NCI-H2227 (cell line): Measurements from ENCODE around the gene TSHZ1.
A peak's percentile ranks its signal among the peaks of the same experiment; 100 is the strongest.

Source experiments
- DNase-seq: peaks from one replicate; lab custom pipeline; 2025; ENCODE audit not compliant: unreplicated experiment; lab: John Stamatoyannopoulos, UW

The TSHZ1 gene

GRCh38 chr18:75207310-75208154 lies 3.1 kb upstream of the TSHZ1 start:
- DNase-seq, result no peak

DNA sequence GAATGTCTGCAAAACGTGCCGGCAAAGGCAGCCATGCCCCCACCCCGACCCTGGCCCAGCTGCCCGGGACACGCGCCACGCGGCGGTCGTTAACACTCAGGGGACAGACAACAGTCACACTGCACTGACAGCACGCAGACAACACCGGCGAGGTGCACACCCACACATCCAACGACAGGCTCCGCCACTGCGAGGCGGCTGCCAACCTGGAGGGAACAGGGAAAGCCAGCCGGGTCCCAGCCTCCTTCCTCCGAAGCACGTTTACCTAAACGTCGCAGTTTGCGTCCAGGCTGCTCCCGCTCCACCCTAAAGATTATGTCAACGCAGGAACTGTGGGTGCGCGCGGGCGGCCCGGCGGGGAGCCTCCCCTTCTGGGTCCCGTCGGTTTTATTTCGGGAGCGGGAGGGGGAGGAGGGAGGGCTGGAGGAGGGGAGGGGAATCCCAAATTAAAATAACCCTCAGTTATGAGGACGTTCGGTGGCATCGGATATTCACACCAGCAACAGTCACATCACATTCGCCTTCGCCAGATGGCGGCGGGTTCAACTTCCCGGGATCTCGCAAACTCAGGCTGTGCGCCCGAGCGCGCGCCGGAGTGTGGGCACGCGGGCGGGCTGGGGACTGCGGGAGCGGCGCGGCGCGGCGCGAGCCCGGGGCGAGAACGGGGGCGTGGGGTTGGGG lies 2.3 kb upstream of the TSHZ1 start:
- DNase-seq, result peak; percentile 60

DNA sequence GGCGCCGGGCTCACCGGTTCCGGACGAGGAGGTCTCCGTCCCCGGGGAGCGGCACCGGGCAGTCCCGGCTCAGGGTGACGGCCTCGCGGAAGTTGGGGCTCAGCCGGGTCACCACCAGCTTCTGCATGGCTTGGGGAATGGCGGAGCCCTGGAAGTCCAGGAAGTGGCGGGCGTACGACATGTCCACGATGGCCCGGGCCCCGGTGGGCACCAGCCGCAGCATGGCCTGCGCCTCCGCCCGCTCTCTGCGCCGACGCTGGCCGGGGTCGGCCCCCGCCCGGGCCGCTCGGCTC lies 1.8 kb upstream of the TSHZ1 start:
- DNase-seq, result no peak

GRCh38 chr18:75209129-75209950 lies 1.3 kb upstream of the TSHZ1 start, which contains the start of gene PTGR3:
TSS of gene PTGR3 (minus strand) at chr18:75209139. CDS start at chr18:75209058, 81 bp downstream.
- DNase-seq, result peak; percentile 85

GRCh38 chr18:75209951-75210258 lies 692 bp upstream of the TSHZ1 start:
- no peak for DNase-seq

DNA sequence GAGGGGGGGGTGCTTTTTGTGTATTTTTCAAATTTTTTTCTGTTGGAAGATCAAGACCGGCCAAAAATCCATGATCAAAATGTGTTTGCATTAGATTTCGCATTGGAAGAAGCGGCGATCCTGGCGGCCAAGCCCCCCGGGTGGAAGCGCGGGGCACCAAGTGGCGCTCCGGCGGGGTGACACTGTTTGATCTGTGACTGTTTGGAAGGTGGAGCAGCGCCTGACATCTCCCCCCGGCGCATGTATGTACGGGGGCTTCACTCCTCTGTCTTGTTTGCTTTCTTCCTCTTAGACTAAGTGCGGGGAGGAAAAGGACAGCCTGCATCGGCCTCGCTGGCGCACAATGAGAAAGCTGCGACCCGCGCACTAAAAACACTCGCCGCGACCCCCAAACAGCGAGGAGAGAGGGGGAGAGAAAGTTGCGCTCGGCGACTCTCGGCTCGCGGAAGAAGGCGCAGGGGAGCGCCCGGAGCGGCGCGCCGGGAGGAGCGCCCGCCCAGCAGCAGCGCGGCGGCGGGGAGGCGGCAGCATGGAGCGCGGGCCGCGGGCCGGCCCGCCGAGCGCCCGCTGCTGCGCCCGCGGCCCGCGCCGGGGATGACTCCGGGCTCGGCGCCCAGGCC lies 515 bp downstream of the TSHZ1 start:
- DNase-seq, result peak; percentile 28

GRCh38 chr18:75211626-75211952 lies 992 bp downstream of the TSHZ1 start:
- no peak for DNase-seq

DNA sequence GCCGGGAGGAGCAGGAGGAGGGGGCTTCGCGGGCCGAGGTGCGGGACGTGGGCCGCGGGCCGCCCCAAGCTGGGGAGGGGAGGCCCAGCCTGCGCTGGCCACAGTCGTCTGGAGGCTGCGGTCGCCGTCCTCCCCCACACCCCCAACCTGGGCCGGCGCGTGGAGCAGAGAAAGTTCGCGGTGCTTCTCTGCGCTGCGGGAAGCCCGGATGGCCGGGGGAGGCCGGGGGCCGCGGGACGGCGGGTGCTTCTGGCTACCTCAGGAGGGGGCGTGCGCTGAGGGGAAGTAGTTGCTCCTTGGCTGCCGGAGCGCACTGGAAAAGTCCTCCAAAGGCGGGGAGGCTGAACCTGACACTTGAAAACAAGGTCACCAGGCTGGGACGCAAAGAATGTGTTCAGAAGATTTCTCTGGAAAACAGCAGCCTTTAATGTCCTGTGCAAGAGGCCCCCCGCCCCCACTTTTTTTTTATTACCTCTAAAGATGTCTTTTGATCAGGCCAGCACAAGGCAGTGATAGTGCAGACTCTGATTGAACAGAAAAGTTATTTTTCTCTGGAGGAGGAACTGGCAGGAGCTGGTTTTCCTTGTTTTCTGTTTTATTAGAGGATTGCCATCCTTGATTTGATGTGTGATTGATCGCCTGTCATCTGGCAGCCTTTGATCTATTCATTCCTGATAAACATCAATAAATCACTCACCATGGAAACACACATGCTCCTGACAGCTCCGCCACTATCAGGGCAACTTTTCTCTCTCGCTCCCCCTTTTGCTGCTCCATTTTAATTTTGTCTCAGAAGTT lies 1.6 kb downstream of the TSHZ1 start:
- peak; percentile 27 for DNase-seq

DNA sequence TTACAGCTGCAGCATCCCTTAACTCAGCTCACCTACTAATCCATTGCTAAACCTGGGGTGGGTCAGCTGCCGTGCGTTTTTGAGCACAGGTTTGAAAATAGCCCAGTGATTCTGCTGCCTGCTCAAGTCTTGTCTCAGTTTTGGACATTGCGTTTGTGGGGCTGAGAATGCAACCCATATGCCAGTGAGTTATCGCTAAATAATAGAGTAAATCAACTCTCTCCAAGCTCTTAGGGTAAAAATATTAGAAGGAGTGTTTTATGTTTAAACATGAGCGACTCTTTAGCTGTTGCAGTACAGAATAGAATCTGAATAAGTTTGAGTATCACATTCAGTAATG lies 2.1 kb downstream of the TSHZ1 start:
- no peak for DNase-seq

DNA sequence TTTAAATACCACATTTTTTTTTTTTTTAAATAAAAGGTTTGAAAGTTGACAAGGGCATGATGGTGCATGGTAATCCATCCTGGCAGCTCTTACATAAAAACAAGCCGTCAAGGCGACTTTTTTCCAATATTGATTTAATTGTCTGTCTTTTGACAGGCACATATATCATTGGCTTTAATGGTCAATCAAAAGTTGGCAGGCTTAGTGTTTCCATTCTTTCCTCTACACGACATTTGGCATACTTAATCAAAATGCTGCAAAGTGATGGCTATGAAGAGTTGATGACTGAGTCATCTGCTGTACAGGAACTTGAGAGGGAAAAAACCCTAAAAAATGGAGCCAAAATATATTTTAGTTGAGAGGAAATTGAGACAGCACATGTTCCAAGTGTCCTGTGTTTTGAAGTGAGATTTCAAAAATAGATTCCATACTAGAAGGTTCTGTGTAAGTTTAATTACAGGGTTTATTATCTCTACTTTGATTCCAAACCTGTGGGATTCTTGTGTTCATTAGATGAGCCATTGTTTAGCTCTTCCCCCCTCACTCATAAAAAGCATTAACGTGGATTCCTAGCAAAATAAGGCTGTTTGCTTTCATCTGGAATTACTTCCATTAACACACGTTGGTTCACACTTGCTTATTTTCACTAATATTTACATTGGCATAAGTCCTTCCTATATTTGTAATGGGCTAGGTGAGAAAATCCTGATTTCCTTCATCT lies 3.2 kb downstream of the TSHZ1 start:
- no peak for DNase-seq

DNA sequence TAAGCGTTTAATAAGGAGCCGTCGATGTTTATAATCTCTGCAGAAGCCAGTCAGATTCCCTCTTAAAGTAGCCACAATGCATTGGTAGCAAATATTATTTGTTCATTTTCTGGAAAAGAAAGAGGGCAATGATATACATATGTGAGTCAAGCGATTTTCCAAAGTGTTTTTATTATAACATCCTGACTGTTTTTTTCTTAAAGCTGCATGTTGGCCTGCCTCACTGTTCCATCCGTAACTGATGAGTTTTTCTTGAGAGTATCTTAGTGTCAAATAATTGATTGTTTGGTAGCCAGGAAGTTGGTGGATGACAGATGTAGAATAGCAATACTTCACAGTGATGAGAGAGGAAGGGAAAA lies 3.7 kb downstream of the TSHZ1 start:
- no peak for DNase-seq

DNA sequence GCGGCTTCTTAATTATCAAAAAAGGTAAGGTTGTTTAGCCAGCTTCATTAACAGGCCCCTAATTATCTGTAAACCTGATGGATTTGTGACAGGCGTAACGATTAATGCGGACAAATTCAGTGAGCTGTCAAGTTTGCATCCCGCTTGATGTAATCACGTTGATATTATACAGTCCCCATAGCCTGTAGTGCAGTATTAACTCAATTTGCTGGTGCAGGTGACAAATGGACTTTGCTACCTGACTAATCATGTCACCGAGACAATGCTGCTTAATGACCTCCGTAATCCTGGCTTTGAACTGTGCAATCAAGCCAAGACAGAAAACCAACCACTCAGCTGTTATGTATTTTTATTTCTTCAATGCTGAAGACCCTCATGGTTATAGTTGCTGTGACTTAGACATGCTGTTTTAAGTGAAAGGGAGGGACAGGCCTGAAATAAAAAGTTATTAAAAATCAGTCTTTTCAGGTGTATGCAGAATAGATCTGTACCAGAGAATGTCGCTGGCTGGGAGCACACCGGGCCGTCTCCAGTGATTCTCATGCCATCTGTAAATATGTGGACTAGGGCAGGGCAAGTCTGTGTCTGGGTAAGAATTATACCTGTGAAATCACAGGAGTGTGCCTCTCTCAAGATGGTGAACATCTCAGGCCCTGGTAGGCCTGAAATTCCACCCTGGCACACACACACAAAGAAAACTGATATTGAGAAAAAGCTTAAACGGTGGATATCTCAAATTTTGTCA lies 4.3 kb downstream of the TSHZ1 start:
- DNase-seq, result no peak

DNA sequence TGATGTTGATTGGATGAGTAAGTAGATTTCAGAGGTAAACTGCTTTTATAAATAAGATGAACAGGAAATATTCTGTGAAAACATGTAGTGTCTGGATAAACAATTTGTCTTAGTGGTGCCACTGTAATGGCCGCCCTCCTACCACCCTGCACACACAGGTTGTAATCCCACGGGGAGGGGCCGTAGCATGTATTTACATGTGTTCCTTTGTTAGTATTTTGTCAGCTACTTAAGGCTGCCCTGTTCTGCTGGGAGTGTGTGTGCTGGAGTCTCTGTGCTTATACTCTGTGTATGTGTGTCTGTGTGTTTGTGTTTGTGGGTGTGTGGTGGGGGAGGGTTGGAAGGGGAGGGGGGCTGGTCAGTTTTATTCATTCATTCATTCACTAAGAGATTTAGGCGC lies 5.1 kb downstream of the TSHZ1 start:
- DNase-seq, result no peak

GRCh38 chr18:75216212-75216910 lies 5.8 kb downstream of the TSHZ1 start:
- DNase-seq, result no peak

DNA sequence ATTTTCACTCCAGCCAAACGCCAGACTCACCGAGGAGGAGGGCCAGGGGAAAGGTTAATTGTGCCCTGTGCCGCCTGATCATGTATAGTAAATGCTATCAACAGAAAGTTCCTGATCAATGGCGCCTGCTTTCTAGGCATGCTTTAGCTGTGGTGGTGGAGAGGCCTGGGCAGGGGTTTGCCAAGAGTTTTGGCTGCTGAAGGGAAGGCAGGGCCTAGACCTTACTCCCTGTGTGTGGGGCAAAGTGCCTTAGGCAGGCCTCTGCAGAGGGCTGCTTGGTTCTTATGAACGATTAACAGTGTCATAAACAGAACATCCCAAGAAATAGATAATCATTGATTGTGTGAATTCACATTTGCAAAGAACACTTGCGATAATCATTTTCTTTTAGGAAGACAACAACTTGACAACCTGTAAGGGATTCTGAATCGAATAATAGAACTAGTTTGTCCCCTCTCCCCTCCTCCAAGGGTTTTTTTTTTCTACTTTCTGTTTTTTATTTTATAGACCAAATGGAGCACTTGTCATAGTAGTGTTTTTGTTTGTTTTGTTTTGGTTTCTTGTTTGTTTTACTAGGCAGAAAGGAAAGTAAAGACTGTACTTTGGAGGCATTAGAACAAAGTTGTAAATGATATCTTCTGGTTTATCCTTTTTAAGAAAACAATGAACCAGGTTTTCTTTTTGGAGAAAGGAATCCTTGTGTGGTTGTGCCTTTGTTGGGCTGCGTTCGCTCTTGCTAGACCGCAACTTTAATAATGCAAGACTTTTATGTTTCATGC lies 6.5 kb downstream of the TSHZ1 start:
- no peak for DNase-seq

GRCh38 chr18:75218065-75218923 lies 7.7 kb downstream of the TSHZ1 start:
- DNase-seq, result peak; percentile 45

DNA sequence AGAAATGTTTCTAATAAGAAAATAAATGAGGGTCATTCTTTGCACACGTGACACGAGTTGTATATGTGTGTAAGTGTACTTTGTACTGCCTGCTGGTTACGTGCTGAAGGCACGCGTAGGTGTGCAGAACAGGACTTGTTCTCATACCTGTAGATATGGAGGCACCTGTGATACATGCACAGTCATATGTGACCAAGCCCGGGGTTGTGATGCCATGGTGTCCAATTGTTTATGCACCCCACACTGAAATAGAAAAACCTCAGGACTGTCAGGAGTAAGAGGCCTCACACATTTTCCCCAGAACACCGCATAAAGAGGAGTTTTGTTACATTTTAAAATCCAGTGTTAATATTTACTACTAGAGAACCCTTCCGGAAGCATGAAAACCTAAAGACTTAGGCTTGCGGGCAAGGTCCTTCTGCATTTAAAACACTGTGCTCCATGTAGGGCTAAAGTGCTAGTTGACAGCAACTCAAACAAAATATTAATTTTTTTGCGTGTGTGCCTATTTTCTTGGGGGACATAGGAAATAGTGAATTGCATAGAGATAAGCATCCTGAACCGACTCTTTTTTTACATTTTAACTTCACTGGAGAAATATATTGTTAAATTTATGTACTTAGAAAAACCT lies 9.3 kb downstream of the TSHZ1 start:
- DNase-seq, result no peak
